SK-N-SH (cell line): ENCODE results near the gene SDSL. TPM values are rescaled to one million over a fixed set of nuclear protein-coding genes. Genes with fewer than 3 reads are reported as not detected.

Experiments used
- CTCF ChIA-PET: fragments of 300-600, 350-600 bp; formaldehyde crosslinking; extraction: SDS; loops from one replicate; lab custom pipeline; 2021; lab: Yijun Ruan, JAX
- POLR2A ChIA-PET: fragments of 350-600 bp; sonication (Branson Sonifier 250); formaldehyde crosslinking; extraction: SDS; loops from one replicate; lab custom pipeline; 2020; ENCODE audit warnings: antibody characterized with exemption, inconsistent platforms; lab: Yijun Ruan, JAX
- DNase-seq: peaks from one replicate; pipeline ENCODE4 v3.0.0; 2012
- H2AFZ ChIP-seq: fragments of 200-600 bp; sonication (generic); 2 replicates; pipeline ENCODE4 v1.8.1; 2016; ENCODE audit warnings: antibody characterized with exemption, mild to moderate bottlenecking, low read depth
- H3F3A ChIP-seq: fragments of 200-600 bp; sonication (generic); replicated peaks from 2 replicates; pipeline ENCODE3; 2016; ENCODE audit warnings: antibody characterized with exemption, mild to moderate bottlenecking; ENCODE audit not compliant: insufficient read depth
- H3K27ac ChIP-seq, 2 experiments: fragments of 200-500 bp in 1 of 2; fragments of 200-600 bp in 1 of 2; sonication (Bioruptor generic) in 1 of 2; sonication (generic), shearing (Covaris generic) in 1 of 2; 2 replicates each; pipeline versions ENCODE4 v1.5.1 to v1.6.1; 2014 to 2016; ENCODE audit warnings: low read depth in 2 of 2, inconsistent platforms in 1 of 2, low read length in 1 of 2, mild to moderate bottlenecking in 1 of 2, mixed read lengths in 1 of 2
- H3K27me3 ChIP-seq: fragments of 200-600 bp; sonication (generic), shearing (Covaris generic); 2 replicates; pipeline ENCODE4 v1.6.1; 2016; ENCODE audit warnings: mixed run types; ENCODE audit not compliant: insufficient read depth
- H3K36me3 ChIP-seq, 2 experiments: fragments of 200-500 bp in 1 of 2; fragments of 200-600 bp in 1 of 2; sonication (Bioruptor generic) in 1 of 2; sonication (generic) in 1 of 2; replicated peaks in 1 of 2; 2 replicates each; pipeline versions ENCODE3 to v1.5.1; 2014 to 2016; ENCODE audit warnings: low read length in 1 of 2, mild to moderate bottlenecking in 1 of 2; ENCODE audit not compliant: insufficient read depth in 2 of 2, control insufficient read depth in 1 of 2
- H3K4me1 ChIP-seq, 2 experiments: fragments of 200-500 bp in 1 of 2; fragments of 200-600 bp in 1 of 2; sonication (Bioruptor generic) in 1 of 2; sonication (generic), shearing (Covaris generic) in 1 of 2; 2 replicates each; pipeline versions ENCODE4 v1.5.1 to v1.6.1; 2014 to 2016; ENCODE audit warnings: low read depth in 1 of 2, low read length in 1 of 2, mixed run types in 1 of 2; ENCODE audit not compliant: insufficient read depth in 2 of 2, control insufficient read depth in 1 of 2
- H3K4me2 ChIP-seq: fragments of 200-600 bp; sonication (generic), shearing (Covaris generic); 2 replicates; pipeline ENCODE4 v1.6.1; 2017; ENCODE audit warnings: mixed run types
- H3K4me3 ChIP-seq, 2 experiments: fragments of 200-500 bp in 1 of 2; fragments of 200-600 bp in 1 of 2; sonication (Bioruptor generic) in 1 of 2; sonication (generic), shearing (Covaris generic) in 1 of 2; 2 replicates each; pipeline versions ENCODE4 v1.5.1 to v1.8.1; 2014 to 2016; ENCODE audit warnings: low read depth in 2 of 2, inconsistent platforms in 1 of 2, low read length in 1 of 2, mild to moderate bottlenecking in 1 of 2, mixed read lengths in 1 of 2, moderate library complexity in 1 of 2
- H3K79me2 ChIP-seq: fragments of 200-600 bp; sonication (generic); 2 replicates; pipeline ENCODE4 v1.8.1; 2017; ENCODE audit warnings: mild to moderate bottlenecking; ENCODE audit not compliant: insufficient read depth
- H3K9ac ChIP-seq: fragments of 200-600 bp; sonication (generic); 2 replicates; pipeline ENCODE4 v1.6.1; 2017; ENCODE audit warnings: mixed run types
- H3K9me2 ChIP-seq: fragments of 200-600 bp; sonication (generic); 2 replicates; pipeline ENCODE4 v1.6.1; 2017; ENCODE audit warnings: mixed run types
- H3K9me3 ChIP-seq: fragments of 200-600 bp; sonication (generic); 2 replicates; pipeline ENCODE4 v1.6.1; 2017; ENCODE audit warnings: mixed run types, mild to moderate bottlenecking, moderate library complexity
- H4K20me1 ChIP-seq: fragments of 200-600 bp; sonication (generic); 2 replicates; pipeline ENCODE4 v1.6.1; 2017; ENCODE audit warnings: mild to moderate bottlenecking, mixed run types; ENCODE audit not compliant: insufficient read depth
- ELF1 ChIP-seq: IDR thresholded peaks from 2 replicates; pipeline ENCODE4 v1.4.0; 2012
- EZH2phosphoT487 ChIP-seq: fragments of 200-600 bp; sonication (generic); IDR thresholded peaks from 2 replicates; pipeline ENCODE4 v1.6.1; 2017; ENCODE audit warnings: low read depth, mixed run types, mild to moderate bottlenecking, antibody characterized with exemption, moderate library complexity, borderline replicate concordance
- FOSL2 ChIP-seq: IDR thresholded peaks from 2 replicates; pipeline ENCODE4 v1.4.0; 2012; ENCODE audit warnings: low read depth, mild to moderate bottlenecking, moderate library complexity, borderline replicate concordance
- GABPA ChIP-seq: IDR thresholded peaks from 2 replicates; pipeline ENCODE4 v1.4.0; 2012; ENCODE audit warnings: low read depth, mild to moderate bottlenecking
- GATA2 ChIP-seq: sonication (generic); formaldehyde crosslinking; IDR thresholded peaks from 2 replicates; pipeline ENCODE4 v1.5.0; 2020; ENCODE audit warnings: mild to moderate bottlenecking, missing genetic modification reagents
- JUND ChIP-seq: IDR thresholded peaks from 2 replicates; pipeline ENCODE4 v1.4.0; 2012
- MEF2A ChIP-seq: IDR thresholded peaks from 2 replicates; pipeline ENCODE4 v1.4.0; 2012; ENCODE audit warnings: low read depth, borderline replicate concordance
- NFIC ChIP-seq: IDR thresholded peaks from 2 replicates; pipeline ENCODE4 v1.4.0; 2012; ENCODE audit warnings: borderline replicate concordance
- PBX3 ChIP-seq: IDR thresholded peaks from 2 replicates; pipeline ENCODE4; 2012
- REST ChIP-seq: IDR thresholded peaks from 2 replicates; pipeline ENCODE4 v1.6.1; 2012; ENCODE audit warnings: mild to moderate bottlenecking, low read depth, low read length, moderate library complexity
- RFX5 ChIP-seq: IDR thresholded peaks from 2 replicates; pipeline ENCODE4 v1.6.1; 2012; ENCODE audit warnings: mild to moderate bottlenecking, improper control_type of control experiment, low read length
- RXRA ChIP-seq: IDR thresholded peaks from 2 replicates; pipeline ENCODE4 v1.4.0; 2012; ENCODE audit warnings: low read depth, mild to moderate bottlenecking, borderline replicate concordance
- SIN3A ChIP-seq: IDR thresholded peaks from 2 replicates; pipeline ENCODE4 v1.6.1; 2012; ENCODE audit warnings: low read depth, mild to moderate bottlenecking, low read length, moderate library complexity, borderline replicate concordance
- TAF1 ChIP-seq: IDR thresholded peaks from 2 replicates; pipeline ENCODE4 v1.6.1; 2012; ENCODE audit warnings: low read depth, mild to moderate bottlenecking, low read length, moderate library complexity, borderline replicate concordance
- TCF12 ChIP-seq: IDR thresholded peaks from 2 replicates; pipeline ENCODE4 v1.4.0; 2012
- TEAD4 ChIP-seq: IDR thresholded peaks from 2 replicates; pipeline ENCODE4 v1.4.0; 2012; ENCODE audit warnings: mild to moderate bottlenecking, borderline replicate concordance; ENCODE audit not compliant: insufficient read depth
- USF1 ChIP-seq: IDR thresholded peaks from 2 replicates; pipeline ENCODE4 v1.4.0; 2012; ENCODE audit warnings: low read depth, borderline replicate concordance
- USF2 ChIP-seq: fragments of 150-350 bp; IDR thresholded peaks from 2 replicates; pipeline ENCODE4 v1.6.1; 2017; ENCODE audit warnings: antibody characterized with exemption, low read length, low read depth, borderline replicate concordance
- YY1 ChIP-seq: IDR thresholded peaks from 2 replicates; pipeline ENCODE4 v1.4.0; 2012; ENCODE audit warnings: low read depth, mild to moderate bottlenecking
- ZBTB33 ChIP-seq: IDR thresholded peaks from 2 replicates; pipeline ENCODE4 v1.4.0; 2012; ENCODE audit warnings: low read depth, borderline replicate concordance
- WGBS: methylation state at CpG from one replicate; pipeline ENCODE4 v1.1.6; 2017; ENCODE audit warnings: low lambda C conversion rate; 5-methylcytosine and 5-hydroxymethylcytosine counted together
- polyA plus RNA-seq, 3 experiments: library from polyadenylated mRNA; depleted of rRNA; stranded (reverse); fragments of >200 nt; gene quantifications; 2 replicates each; pipeline ENCODE4 v1.2.3, GENCODE V29; 2012

SDSL gene
- polyA plus RNA-seq, 1 of the 3 experiments (the other 2 are of a cell fraction) = 33.7 TPM

GRCh38 chr12:113418213-113418879 is 3.8 kb upstream of the SDSL start:
- Histone ChIP-seq H3K36me3 (no peaks in the 10 kb centered on the region), H2AFZ (no peak overlapping the region), H3K9ac (no peak overlapping the region), H3K27ac (no peak overlapping the region), H3K9me3 (no peaks in the 10 kb centered on the region), H4K20me1 (no peaks in the 10 kb centered on the region), H3K27me3 (no peaks in the 10 kb centered on the region), H3K4me2 (no peak overlapping the region), H3K9me2 (no peaks in the 10 kb centered on the region), H3K79me2 (peaks cover 9% of the 10 kb centered on the region), H3K4me1 (peaks cover 0 to 5% of the 10 kb centered on the region in 2 experiments; a peak in 1 of 4 replicates), H3K4me3 (no peak overlapping the region), H3F3A (no peaks in the 10 kb centered on the region)
- ChIA-PET POLR2A (no interaction called here), CTCF (no interaction called here)
- DNase-seq = no peak
- TF ChIP-seq GATA2 (CRISPR knock-in tag) (no peak), RFX5 (no peak), REST (no peak), PBX3 (no peak), MEF2A (no peak), YY1 (no peak), NFIC (no peak), SIN3A (no peak), USF1 (no peak), TCF12 (no peak), USF2 (no peak), EZH2phosphoT487 (no peak), TAF1 (no peak), RXRA (no peak), GABPA (no peak), TEAD4 (no peak), ELF1 (no peak), ZBTB33 (no peak), JUND (no peak), FOSL2 (no peak)
- 60% methylated on average over 12 of the region's 13 CpGs for WGBS
